Measurements from ENCODE around the gene SLC36A1. TPM values are rescaled to one million over a fixed set of nuclear protein-coding genes. Genes with fewer than 3 reads are reported as not detected.

SLC36A1 gene
- polyA plus RNA-seq, 1 of the 3 experiments (the other 2 are of a cell fraction): 4.1 TPM

DNA sequence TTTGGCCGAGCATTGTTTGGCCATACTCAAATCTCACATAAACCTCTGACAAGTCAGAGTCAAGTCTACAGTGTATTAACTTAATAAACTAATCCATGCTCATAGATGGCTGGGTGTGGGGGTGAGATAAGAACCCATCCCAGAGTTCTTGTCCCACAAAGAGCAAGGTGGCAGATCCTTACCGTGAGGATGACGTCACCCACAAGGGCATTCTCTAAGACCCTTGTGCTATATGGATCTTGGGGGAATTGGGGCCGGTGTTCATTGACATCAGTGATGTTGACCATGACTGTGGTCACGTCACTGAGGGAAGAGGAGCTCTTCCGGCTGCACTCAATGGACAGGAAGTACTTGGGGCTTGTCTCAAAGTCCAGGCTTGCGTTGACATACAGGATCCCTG is 81.6 kb downstream of the SLC36A1 start:
- Histone ChIP-seq H3K27ac (ENCODE audit: low read depth in 2 of 2, low read length in 1 of 2) (no peak overlapping the region), H4K20me1 (ENCODE audit: insufficient read depth) (no peaks in the 10 kb centered on the region), H3K4me3 (ENCODE audit: low read depth in 2 of 2, low read length in 1 of 2) (no peak overlapping the region), H3K79me2 (ENCODE audit: insufficient read depth) (no peaks in the 10 kb centered on the region), H2AFZ (ENCODE audit: low read depth) (no peak overlapping the region), H3K9me2 (no peaks in the 10 kb centered on the region), H3K9me3 (no peaks in the 10 kb centered on the region), H3K4me1 (ENCODE audit: control insufficient read depth in 1 of 2, insufficient read depth in 2 of 2, low read depth in 1 of 2, low read length in 1 of 2) (no peaks in the 10 kb centered on the region), H3K9ac (no peak overlapping the region), H3K36me3 (replicated peaks in 1 of 2; ENCODE audit: control insufficient read depth in 1 of 2, insufficient read depth in 2 of 2, low read length in 1 of 2) (no peaks in the 10 kb centered on the region), H3K27me3 (ENCODE audit: insufficient read depth) (peaks cover 10% of the 10 kb centered on the region; the same call in 1 of the 2 replicates), H3F3A (replicated peaks; ENCODE audit: insufficient read depth) (no peaks in the 10 kb centered on the region), H3K4me2 (no peak overlapping the region)
- ChIA-PET POLR2A (no interaction called here), CTCF (no interaction called here)
- TF ChIP-seq TCF12 (IDR thresholded peaks at IDR 0.05) (no peak), CHD2 (IDR thresholded peaks at IDR 0.05; ENCODE audit: low read length, partially characterized antibody) (no peak), ELF1 (IDR thresholded peaks at IDR 0.05) (no peak), SMC3 (IDR thresholded peaks at IDR 0.05; ENCODE audit: low read depth, low read length) (no peak), MEF2A (IDR thresholded peaks at IDR 0.05; ENCODE audit: borderline replicate concordance, low read depth) (no peak)
- TF ChIP-seq, protein P1, sequence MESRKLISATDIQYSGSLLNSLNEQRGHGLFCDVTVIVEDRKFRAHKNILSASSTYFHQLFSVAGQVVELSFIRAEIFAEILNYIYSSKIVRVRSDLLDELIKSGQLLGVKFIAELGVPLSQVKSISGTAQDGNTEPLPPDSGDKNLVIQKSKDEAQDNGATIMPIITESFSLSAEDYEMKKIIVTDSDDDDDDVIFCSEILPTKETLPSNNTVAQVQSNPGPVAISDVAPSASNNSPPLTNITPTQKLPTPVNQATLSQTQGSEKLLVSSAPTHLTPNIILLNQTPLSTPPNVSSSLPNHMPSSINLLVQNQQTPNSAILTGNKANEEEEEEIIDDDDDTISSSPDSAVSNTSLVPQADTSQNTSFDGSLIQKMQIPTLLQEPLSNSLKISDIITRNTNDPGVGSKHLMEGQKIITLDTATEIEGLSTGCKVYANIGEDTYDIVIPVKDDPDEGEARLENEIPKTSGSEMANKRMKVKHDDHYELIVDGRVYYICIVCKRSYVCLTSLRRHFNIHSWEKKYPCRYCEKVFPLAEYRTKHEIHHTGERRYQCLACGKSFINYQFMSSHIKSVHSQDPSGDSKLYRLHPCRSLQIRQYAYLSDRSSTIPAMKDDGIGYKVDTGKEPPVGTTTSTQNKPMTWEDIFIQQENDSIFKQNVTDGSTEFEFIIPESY (IDR thresholded peaks at IDR 0.05; ENCODE audit: borderline replicate concordance, low read depth): no peak
- WGBS (ENCODE audit: low lambda C conversion rate): 60% methylated on average over 7 of the region's 7 CpGs
- DNase-seq: no peak

DNA sequence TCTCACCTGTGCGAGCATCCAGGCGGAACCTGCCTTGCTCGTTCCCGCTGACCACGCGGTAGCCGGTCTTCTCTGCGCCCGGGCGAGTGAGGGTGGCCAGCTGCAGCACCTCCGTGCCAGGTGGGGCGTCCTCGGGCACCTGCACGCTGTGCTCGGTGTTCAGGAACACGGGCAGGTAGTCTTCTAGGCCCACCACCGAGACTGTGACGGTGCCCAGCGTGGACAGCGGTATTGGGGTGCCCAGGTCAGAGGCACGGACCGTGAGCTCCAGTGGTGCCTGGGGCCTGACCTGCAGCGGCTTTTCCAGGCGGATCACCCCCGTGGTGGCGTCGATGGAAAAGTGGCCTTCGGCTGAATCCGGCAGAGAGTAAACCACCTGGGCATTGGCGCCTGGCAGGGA is 84.2 kb downstream of the SLC36A1 start:
- H3K4me1 ChIP-seq (ENCODE audit: control insufficient read depth in 1 of 2, insufficient read depth in 2 of 2, low read depth in 1 of 2, low read length in 1 of 2): no peaks in the 10 kb centered on the region
- no peak overlapping the region for H3K9ac ChIP-seq
- H3K4me3 ChIP-seq (ENCODE audit: low read depth in 2 of 2, low read length in 1 of 2): no peak overlapping the region
- no peaks in the 10 kb centered on the region for H3K9me2 ChIP-seq
- no peak overlapping the region for H3K27ac ChIP-seq (ENCODE audit: low read depth in 2 of 2, low read length in 1 of 2)
- no peak for DNase-seq
- no peak overlapping the region for H3K4me2 ChIP-seq
- H2AFZ ChIP-seq (ENCODE audit: low read depth): no peak overlapping the region
- H3K9me3 ChIP-seq: no peaks in the 10 kb centered on the region
- CTCF ChIA-PET: no interaction called here
- peaks cover 4% of the 10 kb centered on the region; the same call in 1 of the 2 replicates for H3K27me3 ChIP-seq (ENCODE audit: insufficient read depth)
- no peaks in the 10 kb centered on the region for H3K79me2 ChIP-seq (ENCODE audit: insufficient read depth)
- H3F3A ChIP-seq (replicated peaks; ENCODE audit: insufficient read depth): no peaks in the 10 kb centered on the region
- TF ChIP-seq RAD21 (IDR thresholded peaks at IDR 0.05; ENCODE audit: low read length): no peak
- no peak for TF ChIP-seq FOXM1 (IDR thresholded peaks at IDR 0.05; ENCODE audit: low read depth)
- H3K36me3 ChIP-seq (replicated peaks in 1 of 2; ENCODE audit: control insufficient read depth in 1 of 2, insufficient read depth in 2 of 2, low read length in 1 of 2): no peaks in the 10 kb centered on the region
- H4K20me1 ChIP-seq (ENCODE audit: insufficient read depth): no peaks in the 10 kb centered on the region
- POLR2A ChIA-PET: no interaction called here
- WGBS (ENCODE audit: low lambda C conversion rate): 77% methylated on average over 25 of the region's 30 CpGs

DNA sequence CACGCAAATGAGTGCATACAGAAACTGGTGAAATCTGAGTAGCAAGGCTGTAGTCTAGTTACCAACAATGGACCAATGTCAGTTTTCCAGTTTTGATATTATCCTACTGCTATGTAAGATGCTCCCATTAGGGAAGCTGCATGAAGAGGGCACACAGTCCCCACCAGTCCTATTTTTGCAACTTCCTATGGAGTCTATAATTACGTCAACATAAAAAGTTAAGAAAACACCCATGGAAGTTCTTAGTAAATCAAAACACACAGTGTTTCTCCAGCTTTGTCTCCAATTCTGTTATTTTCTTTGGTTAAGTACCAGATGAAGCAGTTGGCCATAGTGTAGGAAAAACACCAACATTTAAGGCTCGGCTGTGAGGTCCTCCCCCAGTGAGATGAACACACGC is 85.0 kb downstream of the SLC36A1 start:
- Histone ChIP-seq H3K79me2 (ENCODE audit: insufficient read depth) (no peaks in the 10 kb centered on the region), H3K27me3 (ENCODE audit: insufficient read depth) (peaks cover 4% of the 10 kb centered on the region; the same call in 1 of the 2 replicates), H4K20me1 (ENCODE audit: insufficient read depth) (no peaks in the 10 kb centered on the region), H3K36me3 (replicated peaks in 1 of 2; ENCODE audit: control insufficient read depth in 1 of 2, insufficient read depth in 2 of 2, low read length in 1 of 2) (no peaks in the 10 kb centered on the region), H3K4me3 (ENCODE audit: low read depth in 2 of 2, low read length in 1 of 2) (no peak overlapping the region), H2AFZ (ENCODE audit: low read depth) (no peak overlapping the region), H3K27ac (ENCODE audit: low read depth in 2 of 2, low read length in 1 of 2) (no peak overlapping the region), H3K4me1 (ENCODE audit: control insufficient read depth in 1 of 2, insufficient read depth in 2 of 2, low read depth in 1 of 2, low read length in 1 of 2) (no peaks in the 10 kb centered on the region), H3F3A (replicated peaks; ENCODE audit: insufficient read depth) (no peaks in the 10 kb centered on the region), H3K9me2 (no peaks in the 10 kb centered on the region), H3K9ac (no peak overlapping the region), H3K9me3 (no peaks in the 10 kb centered on the region), H3K4me2 (no peak overlapping the region)
- no peak for DNase-seq
- ChIA-PET CTCF (no interaction called here), POLR2A (no interaction called here)
- TF ChIP-seq TEAD4 (IDR thresholded peaks at IDR 0.05; ENCODE audit: borderline replicate concordance, insufficient read depth) (no peak), JUND (IDR thresholded peaks at IDR 0.05) (no peak), NFIC (IDR thresholded peaks at IDR 0.05; ENCODE audit: borderline replicate concordance) (no peak)
- WGBS (ENCODE audit: low lambda C conversion rate): 48% methylated on average over 4 of the region's 4 CpGs
